ENCODE data around the gene C1QTNF5.

The C1QTNF5 gene

DNA sequence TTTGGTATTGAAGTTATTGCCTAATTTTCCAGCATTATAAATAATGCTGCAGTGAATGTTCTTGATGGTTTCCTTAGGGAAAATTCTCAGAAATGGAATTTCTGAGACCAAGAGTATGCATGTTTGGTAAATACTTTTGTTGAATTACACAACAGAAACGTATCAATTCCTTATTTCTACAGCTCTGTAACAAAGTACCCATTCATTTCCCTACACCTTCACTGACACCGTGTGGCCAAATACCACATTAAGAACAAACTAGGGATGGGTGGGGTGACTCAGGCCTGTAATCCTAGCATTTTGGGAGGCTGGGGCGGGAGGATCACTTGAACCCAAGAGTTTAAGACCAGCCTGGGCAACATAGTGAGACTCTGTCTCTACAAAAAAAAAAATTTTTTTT, 45.5 kb downstream of the C1QTNF5 start:
- peak; percentile 64 for DNase-seq (ENCODE audit: low read depth)

DNA sequence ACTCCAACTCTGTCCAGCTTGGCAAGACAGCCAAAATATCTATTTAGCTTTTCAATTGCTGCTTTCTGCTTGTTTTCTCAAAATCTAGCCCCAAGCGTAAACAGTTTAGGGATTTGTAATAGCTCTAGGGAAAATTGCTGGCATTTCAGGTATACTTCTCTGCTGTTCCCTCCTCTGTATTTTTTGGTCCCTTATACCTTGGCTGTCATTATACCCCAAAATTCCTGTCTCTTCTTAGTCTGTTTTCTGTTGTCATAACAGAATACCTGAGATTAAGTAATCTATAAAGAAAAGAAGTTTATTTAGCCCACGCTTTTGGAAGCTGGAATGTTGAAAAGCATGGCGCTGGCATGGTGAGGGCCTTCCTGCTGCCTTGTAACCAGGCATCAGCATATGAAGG, 47.2 kb downstream of the C1QTNF5 start:
- DNase-seq (ENCODE audit: low read depth) = no peak

DNA sequence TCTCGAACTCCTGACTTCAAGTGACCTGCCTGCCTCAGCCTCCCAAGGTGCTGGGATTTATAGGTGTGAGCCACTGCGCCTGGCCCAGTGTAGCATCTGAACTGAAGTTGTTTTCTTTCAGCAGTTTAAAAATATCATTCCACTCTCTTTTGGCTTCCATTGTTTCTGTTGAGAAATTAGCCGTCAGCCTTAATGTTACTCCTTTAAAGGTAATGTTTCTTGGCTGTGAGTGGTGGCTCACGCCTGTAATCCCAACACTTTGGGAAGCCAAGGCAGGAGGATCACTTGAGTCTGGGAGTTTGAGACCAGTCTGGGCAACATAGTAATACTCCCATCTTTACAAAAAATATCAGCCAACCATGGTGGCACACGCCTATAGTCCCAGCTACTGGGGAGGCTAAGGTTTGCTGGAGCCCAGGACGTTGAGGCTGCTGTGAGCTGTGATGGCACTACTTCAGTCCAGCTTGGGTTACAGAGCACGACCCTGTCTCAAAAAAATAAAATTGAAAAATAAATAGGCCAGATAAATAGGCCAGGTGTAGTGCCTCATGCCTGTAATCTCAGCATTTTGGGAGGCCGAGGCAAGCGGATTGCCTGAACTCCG, 49.7 kb downstream of the C1QTNF5 start:
- no peak for DNase-seq (ENCODE audit: low read depth)

All from fibroblast of gingiva (primary cell).